Activated CD8-positive, alpha-beta memory T cell treated with anti-CD3 and anti-CD28 coated beads for 36 hours (primary cell): Measurements from ENCODE around the gene ATAT1. TPM values are rescaled to one million over a fixed set of nuclear protein-coding genes. Genes with fewer than 3 reads are reported as not detected.

Source experiments
- CTCF ChIA-PET: fragments of 350-600 bp; sonication (Branson Sonifier 250); formaldehyde crosslinking; loops from one replicate; lab custom pipeline; 2021; ENCODE audit warnings: antibody characterized with exemption; lab: Charles Lee
- POLR2A ChIA-PET: fragments of 350-600 bp; sonication (Branson Sonifier 250); formaldehyde crosslinking; loops from one replicate; lab custom pipeline; 2021; ENCODE audit warnings: antibody characterized with exemption; lab: Charles Lee
- total RNA-seq, 2 experiments: library from RNA; stranded (reverse); gene quantifications; one replicate each; pipeline ENCODE4 v1.2.3, GENCODE V29; 2021

ATAT1 gene
- total RNA-seq, 2 experiments from 2014 or later: 9.7 to 9.8 TPM

GRCh38 chr6:30685157-30686008 is 58.7 kb downstream of the ATAT1 start:
- ChIA-PET CTCF (interaction anchor here (1.0 to 6.2 kb wide), 5 partner anchors 32 to 204 kb away, joined by 3 to 49 read pairs (median 3); partner anchors contain the start of genes MDC1, MRPS18B, PPP1R10 and TUBB), POLR2A (interaction anchor here (0.9 to 1.7 kb wide), 4 partner anchors 32 to 72 kb away, joined by 3 to 7 read pairs (median 4); partner anchors contain the start of gene MDC1)

- ChIA-PET CTCF (interaction anchor here (1.3 to 6.2 kb wide), 4 partner anchors 36 to 204 kb away, joined by 3 to 49 read pairs (median 4); partner anchors contain the start of genes MRPS18B, PPP1R10 and TUBB), POLR2A (interaction anchor here (0.9 to 1.7 kb wide), 3 partner anchors 31 to 73 kb away, joined by 3 to 7 read pairs (median 4); partner anchors contain the start of gene MDC1)
Measured at GRCh38 chr6:30686009-30686907, 59.6 kb downstream of the ATAT1 start, which contains the start of gene PPP1R18. TSS of gene PPP1R18 (minus strand) at chr6:30686645. CDS start at chr6:30686018, 627 bp downstream.

- ChIA-PET CTCF (interaction anchor here (1.0 to 3.8 kb wide), 5 partner anchors 8 to 57 kb away, joined by 3 to 22 read pairs (median 8); partner anchors contain the start of genes IER3 and MDC1), POLR2A (interaction anchor here (0.6 to 1.3 kb wide), 7 partner anchors 8 to 76 kb away, joined by 3 to 6 read pairs (median 3); partner anchors contain the start of gene MDC1)
Measured at GRCh38 chr6:30686908-30687658, 60.4 kb downstream of the ATAT1 start.

GRCh38 chr6:30687659-30688431 is 61.2 kb downstream of the ATAT1 start:
- POLR2A ChIA-PET: interaction anchor here (0.5 to 1.3 kb wide), 10 partner anchors 8 to 75 kb away, joined by 3 to 7 read pairs (median 3); partner anchors contain the start of genes DHX16 and MDC1
- CTCF ChIA-PET: interaction anchor here (0.7 to 3.8 kb wide), 7 partner anchors 9 to 57 kb away, joined by 3 to 22 read pairs (median 3); partner anchors contain the start of genes IER3 and MDC1

GRCh38 chr6:30688569-30688968 is 61.9 kb downstream of the ATAT1 start:
- ChIA-PET POLR2A (interaction anchor here (1.1 to 1.2 kb wide), 3 partner anchors 8 to 33 kb away, joined by 3 to 7 read pairs (median 3); partner anchors contain the start of gene DHX16), CTCF (interaction anchor here (0.7 to 3.8 kb wide), 5 partner anchors 10 to 43 kb away, joined by 3 to 22 read pairs (median 8); partner anchors contain the start of gene MDC1)

- ChIA-PET POLR2A (interaction anchor here (1.1 to 1.2 kb wide), 2 partner anchors 9 to 33 kb away, joined by 5 to 7 read pairs; no protein-coding TSS in a partner anchor), CTCF (interaction anchor here (1.6 to 3.8 kb wide), 4 partner anchors 10 to 42 kb away, joined by 3 to 22 read pairs (median 10); partner anchors contain the start of gene MDC1)
Measured at GRCh38 chr6:30689022-30689865, 62.6 kb downstream of the ATAT1 start.

GRCh38 chr6:30689985-30690384 is 63.3 kb downstream of the ATAT1 start:
- CTCF ChIA-PET: interaction anchor here (1.0 to 3.8 kb wide), 2 partner anchors 11 to 28 kb away, joined by 3 to 22 read pairs; partner anchors contain the start of gene MDC1
- POLR2A ChIA-PET: interaction anchor here (1.2 kb wide), 1 partner anchor 32 kb away, joined by 5 read pairs; no protein-coding TSS in a partner anchor

GRCh38 chr6:30690403-30691207 is 63.9 kb downstream of the ATAT1 start, which contains the start of gene NRM:
TSS of gene NRM (minus strand) at chr6:30690984. CDS start at chr6:30690974, 10 bp downstream.
- ChIA-PET POLR2A (interaction anchor here (0.7 to 1.4 kb wide), 3 partner anchors 12 to 32 kb away, joined by 3 to 5 read pairs (median 5); partner anchors contain the start of gene MDC1), CTCF (interaction anchor here (0.6 to 3.8 kb wide), 4 partner anchors 11 to 104 kb away, joined by 3 to 22 read pairs (median 3); partner anchors contain the start of gene MDC1)

GRCh38 chr6:30691208-30691847 is 64.7 kb downstream of the ATAT1 start:
- ChIA-PET CTCF (interaction anchor here (0.6 to 1.2 kb wide), 3 partner anchors 14 to 104 kb away, joined by 3 read pairs; no protein-coding TSS in a partner anchor), POLR2A (interaction anchor here (0.7 to 1.4 kb wide), 2 partner anchors 12 to 26 kb away, joined by 3 to 5 read pairs; partner anchors contain the start of gene MDC1)

Other genes with a start within 250 kb of the ATAT1 start
- gene HLA-E, start 137.4 kb upstream of the ATAT1 start, total RNA-seq: 100 to 1,000 TPM; 349 to 357 TPM
- gene GNL1, start 70.4 kb upstream of the ATAT1 start, total RNA-seq: 100 to 1,000 TPM; 112 to 119 TPM
- 10 to 100 TPM; 28.5 to 30.5 TPM for gene PRR3, start 69.6 kb upstream of the ATAT1 start, total RNA-seq
- gene ABCF1, start 55.4 kb upstream of the ATAT1 start, total RNA-seq: 100 to 1,000 TPM; 128 to 132 TPM
- 10 to 100 TPM; 92.9 to 98.7 TPM for gene PPP1R10, start 9.6 kb upstream of the ATAT1 start, total RNA-seq
- 100 to 1,000 TPM; 105 to 106 TPM for gene MRPS18B, start 9.0 kb upstream of the ATAT1 start, total RNA-seq
- 10 to 100 TPM; 28.1 to 32.4 TPM for gene C6orf136, start 20.3 kb downstream of the ATAT1 start, total RNA-seq
- 10 to 100 TPM; 44.0 to 46.8 TPM for gene DHX16, start 46.1 kb downstream of the ATAT1 start, total RNA-seq
- 100 to 1,000 TPM; 146 to 149 TPM for gene PPP1R18, start 59.8 kb downstream of the ATAT1 start, total RNA-seq
- 10 to 100 TPM; 26.9 to 27.1 TPM for gene NRM, start 64.1 kb downstream of the ATAT1 start, total RNA-seq
- gene MDC1, start 90.4 kb downstream of the ATAT1 start, total RNA-seq: 10 to 100 TPM; 66.4 to 70.2 TPM
- gene TUBB, start 93.5 kb downstream of the ATAT1 start, total RNA-seq: 1,000 to 10,000 TPM; 1,549 to 1,571 TPM
- 100 to 1,000 TPM; 178 to 186 TPM for gene FLOT1, start 115.8 kb downstream of the ATAT1 start, total RNA-seq
- 100 to 1,000 TPM; 312 to 322 TPM for gene IER3, start 117.7 kb downstream of the ATAT1 start, total RNA-seq